Erythroblast (primary cell): ENCODE data around the gene CDH13.

Experiments used
- GATA1 ChIP-seq: IDR thresholded peaks from 2 replicates; pipeline ENCODE4 v1.6.1; 2011; ENCODE audit warnings: low read depth, mild to moderate bottlenecking, control low read depth, low read length, moderate library complexity
- POLR2A ChIP-seq: IDR thresholded peaks from 2 replicates; pipeline ENCODE4 v1.6.1; 2011; ENCODE audit warnings: mild to moderate bottlenecking, low read length

- TF ChIP-seq POLR2A, result no peak
- no peak for TF ChIP-seq GATA1
Observed at GRCh38 chr16:82991410-82991809, 364.6 kb downstream of the CDH13 start.
